GM18519 (cell line): ENCODE measurements around the gene FAM78A.
"Not testable (repeated sequence)": the region's sequence is repeated elsewhere in the genome, so short reads cannot be mapped to it uniquely, and the experiment has no call there.

Experiments used
- ATAC-seq: cut with Tn5 transposase; IDR thresholded peaks from one replicate; pipeline ENCODE4 v1.9.1; 2021; ENCODE audit warnings: mild to moderate bottlenecking, moderate library complexity; ENCODE audit not compliant: unreplicated experiment, low FRiP score

Gene FAM78A

GRCh38 chr9:131244331-131244730 is 32.0 kb downstream of the FAM78A start:
- not testable (repeated sequence) for ATAC-seq

- ATAC-seq = no peak
These were observed 36.0 kb downstream of the FAM78A start for GRCh38 chr9:131240047-131240921.

GRCh38 chr9:131239161-131239975 is 36.9 kb downstream of the FAM78A start:
- no peak for ATAC-seq

DNA sequence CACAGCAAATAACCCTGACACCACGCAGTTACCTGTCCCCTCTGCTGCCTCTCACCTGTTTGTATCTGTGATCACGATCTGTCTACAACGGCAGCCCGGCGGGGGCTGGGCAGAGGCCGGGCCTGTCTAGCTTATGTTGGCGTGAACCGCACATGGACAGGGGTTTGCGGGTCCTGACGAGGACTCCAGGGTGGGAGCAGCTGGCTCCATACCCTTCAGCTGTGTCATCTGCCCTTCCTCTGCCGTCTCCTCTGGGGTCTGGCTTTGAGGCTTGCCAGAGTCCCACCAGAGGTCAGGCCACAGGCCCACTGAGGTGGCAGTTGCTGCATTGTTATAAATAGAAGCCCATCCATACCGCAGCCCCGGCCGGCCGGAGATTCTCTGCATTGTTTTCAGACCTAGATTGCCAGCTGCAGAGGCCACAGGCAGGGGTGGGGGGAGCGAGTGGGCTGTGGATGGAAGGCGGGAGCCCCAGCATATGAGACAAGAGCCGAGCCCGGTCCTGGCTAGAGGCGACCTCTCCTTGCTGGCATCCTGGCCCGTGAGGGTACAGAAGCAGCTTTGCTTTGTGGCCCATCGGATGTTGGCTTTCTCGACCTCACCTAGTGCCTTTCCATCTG is 37.8 kb downstream of the FAM78A start:
- peak; percentile 12 for ATAC-seq

- peak; percentile 72 for ATAC-seq
These were observed 38.3 kb downstream of the FAM78A start for GRCh38 chr9:131237931-131238401.

- no peak for ATAC-seq
These were observed 39.0 kb downstream of the FAM78A start for GRCh38 chr9:131237291-131237690.

DNA sequence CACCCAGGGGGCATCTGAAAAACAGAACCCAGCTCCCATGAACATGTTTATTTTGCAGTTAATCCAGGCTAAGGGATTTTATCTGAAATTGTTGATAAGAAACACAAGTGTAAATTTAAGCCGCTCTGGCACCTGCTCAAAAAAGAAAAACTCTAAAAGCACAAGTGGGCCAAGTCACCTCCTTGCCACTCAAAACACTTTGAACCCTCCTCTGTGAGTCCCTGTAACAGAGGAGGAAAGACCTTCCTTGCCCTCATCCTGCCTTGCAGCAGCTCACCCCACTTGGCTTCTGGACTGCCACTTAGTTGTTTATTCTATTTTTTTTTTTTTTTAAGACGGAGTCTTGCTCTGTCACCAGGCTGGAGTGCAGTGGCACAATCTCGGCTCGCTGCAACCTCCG is 39.5 kb downstream of the FAM78A start:
- ATAC-seq = no peak

GRCh38 chr9:131236161-131236560 is 40.1 kb downstream of the FAM78A start:
- ATAC-seq = no peak

DNA sequence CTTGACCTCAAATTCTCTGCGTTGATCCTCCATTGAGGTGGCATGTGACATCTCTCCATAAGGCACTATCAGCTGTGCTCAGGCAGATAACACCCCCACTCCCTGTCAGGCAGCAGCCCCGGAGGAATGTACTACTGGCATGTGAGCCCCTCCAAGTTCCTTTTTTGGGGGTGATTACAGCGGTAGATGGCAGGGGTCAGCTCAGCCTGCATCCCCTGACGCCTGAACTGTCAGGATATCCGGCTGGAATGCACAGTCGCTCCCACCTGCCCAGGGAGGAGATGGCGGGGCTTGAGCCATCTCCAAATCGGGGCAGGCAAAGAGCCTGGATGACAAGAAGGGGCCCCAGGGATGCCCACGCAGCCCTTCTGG is 40.8 kb downstream of the FAM78A start:
- ATAC-seq = no peak

DNA sequence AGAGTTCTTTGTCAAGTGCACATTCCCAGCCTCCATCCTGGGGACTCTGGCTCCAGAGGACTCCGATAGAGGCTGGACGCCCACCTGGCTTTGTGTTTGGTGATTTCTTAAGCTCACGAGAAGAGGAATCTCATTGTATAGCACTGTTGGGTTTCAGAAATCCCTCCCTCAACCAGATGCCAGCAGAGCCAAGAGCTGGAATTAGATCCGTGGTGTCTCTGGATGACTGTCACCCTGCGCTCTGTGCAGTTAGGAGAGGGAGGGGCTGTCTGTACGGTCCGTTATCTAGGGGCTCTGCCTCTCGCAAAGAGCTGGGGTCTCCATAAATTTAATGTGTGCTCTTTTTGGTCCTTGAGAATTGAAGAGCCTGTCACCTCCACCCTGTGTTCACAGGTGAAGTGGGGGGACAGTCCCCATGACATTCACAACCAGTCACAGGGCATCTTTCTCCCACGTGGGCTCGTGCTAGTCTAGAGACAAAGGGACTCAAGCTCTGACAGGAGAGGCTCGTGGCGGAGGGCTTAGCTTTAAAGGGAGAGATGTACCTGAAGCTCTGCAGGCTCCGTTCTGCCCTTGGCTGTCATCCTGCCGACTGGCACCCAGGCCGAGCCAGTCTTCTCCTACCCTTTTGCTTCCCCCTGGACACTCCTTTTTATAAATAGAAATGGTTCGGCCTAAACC is 41.4 kb downstream of the FAM78A start:
- no peak for ATAC-seq

DNA sequence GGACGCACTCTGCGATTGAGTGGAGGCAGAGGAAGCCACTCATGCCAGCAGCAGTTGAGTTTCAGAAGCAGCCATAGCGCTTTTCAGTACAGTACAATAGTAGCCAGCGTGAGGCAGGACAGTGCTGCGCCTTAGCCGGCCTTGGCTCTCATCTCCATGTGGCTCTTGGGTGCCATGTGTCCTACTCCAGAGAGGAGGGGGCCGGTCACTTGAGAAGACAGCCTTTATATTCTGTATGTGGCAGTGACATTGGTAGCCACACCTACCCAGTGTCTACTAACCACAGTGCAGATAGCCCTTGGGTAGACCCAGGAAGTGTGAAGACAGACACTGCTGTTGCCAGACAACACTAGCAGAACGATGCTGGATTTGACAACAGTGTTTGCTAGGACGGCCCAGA is 42.3 kb downstream of the FAM78A start:
- ATAC-seq = no peak

- ATAC-seq = no peak
These were observed 42.8 kb downstream of the FAM78A start for GRCh38 chr9:131233556-131233955.

DNA sequence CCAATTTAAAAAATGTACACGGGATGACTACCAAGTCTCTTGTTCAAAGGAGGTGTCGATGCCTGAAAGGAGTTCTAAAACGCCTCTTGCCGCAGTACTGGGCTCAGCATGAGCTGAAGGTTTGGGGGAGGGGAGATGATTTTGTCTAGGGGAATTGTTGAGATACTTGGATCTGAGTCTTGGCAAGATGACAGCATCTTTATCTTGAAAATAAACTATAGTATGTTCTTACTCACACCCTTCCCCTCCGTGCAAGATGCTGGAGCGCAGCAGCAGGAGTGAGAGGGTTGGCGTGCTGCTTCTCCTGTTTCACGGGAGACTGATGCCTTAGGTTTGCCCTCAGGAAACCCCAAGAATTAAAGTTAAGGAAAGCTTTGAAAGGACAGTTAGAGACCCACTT is 47.3 kb downstream of the FAM78A start:
- ATAC-seq = no peak

- ATAC-seq = no peak
These were observed 48.3 kb downstream of the FAM78A start for GRCh38 chr9:131227959-131228460.

DNA sequence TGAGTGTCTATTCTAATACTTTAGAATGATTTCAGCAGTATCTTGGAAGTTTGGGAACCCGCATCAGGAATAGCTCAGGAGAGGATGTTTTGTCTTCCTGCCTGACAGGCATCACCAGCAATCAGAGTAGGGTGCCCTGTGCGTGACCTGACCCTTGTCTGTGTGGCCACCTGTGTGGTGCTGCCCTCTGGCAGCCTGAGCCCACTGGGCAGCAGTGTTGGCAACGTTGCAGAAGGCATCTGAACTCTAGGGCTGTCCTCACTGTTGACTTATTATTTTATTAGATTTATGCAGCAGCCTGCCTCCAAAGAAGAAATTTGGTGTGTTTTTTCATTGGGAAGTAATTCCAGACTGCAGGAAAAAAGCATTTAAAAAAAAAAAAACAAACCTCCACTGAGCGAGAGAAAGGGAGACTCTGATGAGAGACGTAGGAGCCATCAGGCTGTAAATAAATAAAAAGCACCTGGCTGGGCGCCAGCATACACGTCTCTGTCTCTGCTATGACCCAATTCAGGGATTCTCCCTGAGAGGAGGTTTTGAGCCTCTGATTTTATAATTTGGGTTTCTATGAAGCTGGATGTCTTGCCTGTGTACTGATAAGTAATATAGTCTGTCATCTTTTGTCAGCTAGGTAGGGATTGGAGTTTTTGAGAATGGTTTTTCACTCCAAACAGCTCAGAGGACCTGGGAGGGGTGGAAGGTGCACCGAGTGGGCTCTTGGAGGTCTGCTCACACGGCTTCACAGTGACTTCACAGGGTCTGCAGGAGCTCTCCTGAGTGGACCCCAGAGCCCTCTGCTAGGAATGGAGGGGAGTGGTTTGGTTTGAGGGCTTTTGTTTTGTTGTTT is 49.0 kb downstream of the FAM78A start:
- no peak for ATAC-seq

- ATAC-seq = no peak
These were observed 50.1 kb downstream of the FAM78A start for GRCh38 chr9:131226226-131226625.

- no peak for ATAC-seq
These were observed 53.9 kb downstream of the FAM78A start for GRCh38 chr9:131222460-131222859.

GRCh38 chr9:131220485-131220884 is 55.8 kb downstream of the FAM78A start:
- ATAC-seq = no peak

GRCh38 chr9:131218370-131218769 is 57.9 kb downstream of the FAM78A start:
- no peak for ATAC-seq
